Activated T-helper 9 cell treated with anti-CD3 and anti-CD28 coated beads, Interleukin-2, amount 50 U/mL, for 16 hours (primary cell): ENCODE results near the gene SLC16A12.

Source experiments
- DNase-seq: peaks from one replicate; pipeline ENCODE4 v3.0.0-alpha.2; 2020; ENCODE audit warnings: low read depth

The SLC16A12 gene

GRCh38 chr10:89390476-89391225 is 144.7 kb downstream of the SLC16A12 start:
- DNase-seq = no peak

GRCh38 chr10:89389254-89389653 is 146.1 kb downstream of the SLC16A12 start:
- no peak for DNase-seq

DNA sequence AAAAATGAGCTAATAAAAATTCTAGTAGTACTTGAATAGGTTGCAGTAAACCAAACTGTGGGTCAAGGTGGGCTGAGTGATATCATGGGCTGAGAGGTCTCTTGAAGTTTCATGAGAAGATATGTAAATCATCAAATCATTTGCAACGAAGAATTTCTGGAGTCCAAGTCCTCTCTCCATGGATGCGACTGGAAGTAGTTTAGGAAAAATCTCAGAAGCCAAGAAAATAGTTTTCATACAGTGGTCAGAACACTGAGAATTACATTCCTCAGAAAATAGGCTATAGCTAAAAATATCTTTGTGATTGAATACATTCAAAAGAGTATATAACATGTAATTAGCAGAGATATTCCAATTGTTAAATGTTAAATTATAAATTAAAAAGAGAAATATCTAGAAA is 146.6 kb downstream of the SLC16A12 start:
- DNase-seq = no peak

- DNase-seq = no peak
These were observed 150.7 kb downstream of the SLC16A12 start for GRCh38 chr10:89384474-89385340.

DNA sequence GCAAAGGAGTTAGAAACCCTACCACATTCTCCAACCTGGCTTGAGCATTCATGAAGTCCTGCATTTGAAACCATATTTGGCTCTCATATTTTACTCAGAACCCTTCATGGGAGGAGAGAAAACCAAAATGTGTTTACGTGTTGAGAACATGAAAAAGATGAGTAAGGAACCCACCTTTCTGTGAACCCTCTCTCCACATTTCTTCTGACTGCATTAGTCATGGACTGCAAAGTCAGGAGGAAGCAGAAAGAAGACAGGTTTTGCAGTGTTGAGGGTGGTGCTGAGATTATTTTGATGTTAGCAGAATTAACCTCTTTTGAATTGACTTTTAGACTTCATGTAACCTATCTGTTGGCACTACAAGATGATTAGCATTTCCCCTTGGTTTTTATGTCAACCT is 152.6 kb downstream of the SLC16A12 start:
- no peak for DNase-seq
